SU-DHL-6 (cell line): ENCODE data around the gene SYT2.

Source experiments
- H2AFZ ChIP-seq: fragments of 200-600 bp; sonication (generic); 2 replicates; pipeline ENCODE4 v1.6.1; 2014; ENCODE audit warnings: low read depth, mild to moderate bottlenecking, moderate library complexity, mixed read lengths, antibody characterized with exemption, low read length; ENCODE audit not compliant: severe bottlenecking
- H3F3A ChIP-seq: fragments of 200-600 bp; shearing (Covaris generic); 2 replicates; pipeline ENCODE4 v1.6.0; 2016; ENCODE audit warnings: antibody characterized with exemption, mild to moderate bottlenecking; ENCODE audit not compliant: insufficient read depth
- H3K27ac ChIP-seq: fragments of 200-600 bp; sonication (generic); 2 replicates; pipeline ENCODE4 v1.5.1; 2016; ENCODE audit warnings: low read depth, mild to moderate bottlenecking, low read length, moderate library complexity, mixed read lengths
- H3K27me3 ChIP-seq: fragments of 200-600 bp; sonication (generic), shearing (Covaris generic); 2 replicates; pipeline ENCODE4 v1.6.0; 2014; ENCODE audit warnings: mild to moderate bottlenecking, low read length
- H3K36me3 ChIP-seq: fragments of 200-600 bp; sonication (generic); 2 replicates; pipeline ENCODE4 v1.6.1; 2014; ENCODE audit warnings: mild to moderate bottlenecking, low read length, mixed read lengths
- H3K4me2 ChIP-seq: fragments of 300-600, 200-600 bp; shearing (Covaris generic), sonication (generic); 2 replicates; pipeline ENCODE4 v1.6.0; 2014; ENCODE audit warnings: low read length, low read depth, mild to moderate bottlenecking; ENCODE audit not compliant: poor library complexity, severe bottlenecking
- H3K4me3 ChIP-seq: fragments of 200-600 bp; sonication (generic); 2 replicates; pipeline ENCODE4 v1.5.1; 2014; ENCODE audit warnings: antibody characterized with exemption, low read length, mild to moderate bottlenecking, mixed read lengths; ENCODE audit not compliant: insufficient read depth, poor library complexity, severe bottlenecking
- H3K79me2 ChIP-seq: fragments of 200-600 bp; sonication (generic); 2 replicates; pipeline ENCODE4 v1.6.1; 2014; ENCODE audit warnings: mild to moderate bottlenecking, low read length, moderate library complexity; ENCODE audit not compliant: insufficient read depth
- H3K9ac ChIP-seq: fragments of 200-600 bp; sonication (generic); 2 replicates; pipeline ENCODE4 v1.7.0; 2014; ENCODE audit warnings: mild to moderate bottlenecking, low read length
- H3K9me2 ChIP-seq: fragments of 200-600 bp; sonication (generic); replicated peaks from 2 replicates; pipeline ENCODE4 v1.6.1; 2014; ENCODE audit warnings: low read length; ENCODE audit not compliant: insufficient read depth
- H3K9me3 ChIP-seq: fragments of 200-600 bp; sonication (generic); 2 replicates; pipeline ENCODE4 v1.6.1; 2014; ENCODE audit warnings: low read length, mixed read lengths; ENCODE audit not compliant: insufficient read depth
- H4K20me1 ChIP-seq: fragments of 200-600 bp; sonication (generic); 2 replicates; pipeline ENCODE4 v1.6.1; 2014; ENCODE audit warnings: low read depth, mild to moderate bottlenecking, antibody characterized with exemption, low read length, moderate library complexity, mixed read lengths
- CTCF ChIP-seq: fragments of 200-600 bp; sonication (generic); IDR thresholded peaks from one replicate; pipeline ENCODE4 v1.5.1; 2017; ENCODE audit warnings: antibody characterized with exemption, mild to moderate bottlenecking, low read length, moderate library complexity; ENCODE audit not compliant: insufficient read depth, poor library complexity, severe bottlenecking
- EZH2phosphoT487 ChIP-seq: fragments of 200-600 bp; sonication (generic), shearing (Covaris generic); conservative IDR thresholded peaks from 2 replicates; pipeline ENCODE4 v1.6.1; 2018; ENCODE audit warnings: mild to moderate bottlenecking, antibody characterized with exemption, low read length, moderate library complexity, mixed read lengths

Gene SYT2

GRCh38 chr1:202643397-202644218, 66.6 kb downstream of the SYT2 start:
- Histone ChIP-seq H3K27me3 (no peaks in the 10 kb centered on the region), H3K36me3 (no peaks in the 10 kb centered on the region), H3K79me2 (no peaks in the 10 kb centered on the region), H3F3A (no peaks in the 10 kb centered on the region), H3K9me3 (no peaks in the 10 kb centered on the region), H3K9ac (no peak overlapping the region), H4K20me1 (no peaks in the 10 kb centered on the region), H3K4me2 (no peak overlapping the region), H3K9me2 (no peaks in the 10 kb centered on the region), H3K4me3 (no peak overlapping the region), H3K27ac (no peak overlapping the region), H2AFZ (no peak overlapping the region)
- TF ChIP-seq CTCF (no peak), EZH2phosphoT487 (no peak)

- no peaks in the 10 kb centered on the region for H3K27me3 ChIP-seq
- no peak overlapping the region for H3K4me2 ChIP-seq
- H2AFZ ChIP-seq: no peak overlapping the region
- H3K9me2 ChIP-seq: no peaks in the 10 kb centered on the region
- H3K4me3 ChIP-seq: no peak overlapping the region
- no peak overlapping the region for H3K9ac ChIP-seq
- no peaks in the 10 kb centered on the region for H4K20me1 ChIP-seq
- H3F3A ChIP-seq: no peaks in the 10 kb centered on the region
- H3K79me2 ChIP-seq: no peaks in the 10 kb centered on the region
- no peaks in the 10 kb centered on the region for H3K36me3 ChIP-seq
- no peak overlapping the region for H3K27ac ChIP-seq
- H3K9me3 ChIP-seq: no peaks in the 10 kb centered on the region
- no peak for TF ChIP-seq EZH2phosphoT487
- TF ChIP-seq CTCF: no peak
These were observed 67.5 kb downstream of the SYT2 start for GRCh38 chr1:202642619-202643291.

GRCh38 chr1:202642212-202642611, 68.0 kb downstream of the SYT2 start:
- Histone ChIP-seq H3K27me3 (no peaks in the 10 kb centered on the region), H4K20me1 (no peaks in the 10 kb centered on the region), H3K4me3 (no peak overlapping the region), H3K9ac (no peak overlapping the region), H3K79me2 (no peaks in the 10 kb centered on the region), H3K27ac (no peak overlapping the region), H3K9me2 (no peaks in the 10 kb centered on the region), H2AFZ (no peak overlapping the region), H3K36me3 (no peaks in the 10 kb centered on the region), H3F3A (no peaks in the 10 kb centered on the region), H3K9me3 (no peaks in the 10 kb centered on the region), H3K4me2 (no peak overlapping the region)
- TF ChIP-seq EZH2phosphoT487 (no peak), CTCF (no peak)
